HCT116 (cell line): ENCODE results near the gene CD300LD. TPM values are rescaled to one million over a fixed set of nuclear protein-coding genes. Genes with fewer than 3 reads are reported as not detected.

Experiments used
- ATAC-seq: fragments of 200-7000 bp; cut with Tn5 transposase; 2 replicates; pipeline ENCODE4 v1.9.1; 2020; ENCODE audit warnings: mild to moderate bottlenecking, moderate library complexity
- BruUV-seq: library from RNA; stranded (reverse); fragments of 400-500 nt; replicated peaks from 2 replicates; lab custom pipeline; 2021; lab: Mats Ljungman, UMichigan
- CTCF ChIA-PET: fragments of 300-600 bp; sonication (Branson Sonifier 250); formaldehyde crosslinking; loops from one replicate; lab custom pipeline; 2021; ENCODE audit warnings: antibody characterized with exemption; lab: Charles Lee
- POLR2A ChIA-PET: fragments of 300-600, 350-600 bp; sonication (Branson Sonifier 250); formaldehyde crosslinking; loops from one replicate; lab custom pipeline; 2021; ENCODE audit warnings: antibody characterized with exemption; lab: Charles Lee
- RAD21 ChIA-PET, 2 experiments: fragments of 300-600 bp; sonication (Branson Sonifier 250); formaldehyde crosslinking; loops; one replicate each; lab custom pipeline; 2023; ENCODE audit warnings: low total read pairs in 2 of 2; ENCODE audit not compliant: uncharacterized antibody in 2 of 2, unreplicated experiment in 2 of 2, low non-redundant PET in 1 of 2; lab: Charles Lee
- DNase-seq: peaks from one replicate; pipeline ENCODE4 v3.0.0-alpha.2; 2010; ENCODE audit warnings: low read depth, low spot score
- H2AFZ ChIP-seq: fragments of 200-600 bp; shearing (Covaris generic), sonication (generic); 2 replicates; pipeline ENCODE4 v1.6.1; 2017; ENCODE audit warnings: low read depth, mixed run types, mixed read lengths, antibody characterized with exemption, low read length; ENCODE audit not compliant: poor library complexity, severe bottlenecking
- H3K27ac ChIP-seq: 2 replicates; pipeline ENCODE4 v1.5.1; 2012; ENCODE audit warnings: low read depth, low read length
- H3K27me3 ChIP-seq: fragments of 200-600 bp; sonication (generic); 2 replicates; pipeline ENCODE4 v1.6.1; 2016; ENCODE audit warnings: mixed run types, low read length, mixed read lengths; ENCODE audit not compliant: insufficient read depth
- H3K36me3 ChIP-seq, 2 experiments: fragments of 200-500 bp in 1 of 2; fragments of 200-600 bp in 1 of 2; sonication (Bioruptor generic) in 1 of 2; sonication (generic) in 1 of 2; 2 replicates each; pipeline versions ENCODE4 v1.5.1 to v1.6.1; 2014 to 2016; ENCODE audit warnings: low read length in 2 of 2, inconsistent platforms in 1 of 2, mixed read lengths in 1 of 2, mixed run types in 1 of 2; ENCODE audit not compliant: insufficient read depth in 2 of 2, control insufficient read depth in 1 of 2
- H3K4me1 ChIP-seq, 2 experiments: fragments of 200-600 bp in 1 of 2; sonication (generic) in 1 of 2; 2 replicates each; pipeline versions ENCODE4 v1.5.1 to v1.6.1; 2012 to 2017; ENCODE audit warnings: low read length in 2 of 2, inconsistent platforms in 1 of 2, mild to moderate bottlenecking in 1 of 2, mixed read lengths in 1 of 2, mixed run types in 1 of 2, moderate library complexity in 1 of 2; ENCODE audit not compliant: insufficient read depth in 2 of 2, control insufficient read depth in 1 of 2
- H3K4me2 ChIP-seq: fragments of 200-600 bp; sonication (generic); 2 replicates; pipeline ENCODE4 v1.6.1; 2017; ENCODE audit warnings: mixed run types, low read length, mixed read lengths
- H3K4me3 ChIP-seq, 2 experiments: fragments of 200-600 bp in 1 of 2; sonication (generic) in 1 of 2; replicated peaks in 1 of 2; 2 replicates each; pipeline ENCODE4 v1.5.1; 2011 to 2016; ENCODE audit warnings: low read length in 2 of 2, control low read depth in 1 of 2, low read depth in 1 of 2, mild to moderate bottlenecking in 1 of 2, mixed read lengths in 1 of 2, mixed run types in 1 of 2
- H3K79me2 ChIP-seq: fragments of 200-600 bp; sonication (generic); 2 replicates; pipeline ENCODE4 v1.6.1; 2017; ENCODE audit warnings: mild to moderate bottlenecking, mixed run types, low read length, moderate library complexity, mixed read lengths; ENCODE audit not compliant: insufficient read depth
- H3K9ac ChIP-seq: fragments of 200-600 bp; sonication (generic); 2 replicates; pipeline ENCODE4 v1.6.1; 2016; ENCODE audit warnings: low read length, mixed read lengths
- H3K9me2 ChIP-seq: fragments of 200-600 bp; sonication (generic), shearing (Covaris generic); 2 replicates; pipeline ENCODE4 v1.6.1; 2017; ENCODE audit warnings: mixed run types, mild to moderate bottlenecking, moderate library complexity; ENCODE audit not compliant: insufficient read depth
- H3K9me3 ChIP-seq, 2 experiments: fragments of 200-500 bp in 1 of 2; fragments of 200-600 bp in 1 of 2; sonication (Bioruptor generic) in 1 of 2; sonication (generic) in 1 of 2; 2 replicates each; pipeline ENCODE4 v1.6.1; 2014 to 2017; ENCODE audit warnings: low read length in 2 of 2, mixed read lengths in 2 of 2, inconsistent platforms in 1 of 2, low read depth in 1 of 2, mild to moderate bottlenecking in 1 of 2, mixed run types in 1 of 2, moderate library complexity in 1 of 2; ENCODE audit not compliant: control insufficient read depth in 1 of 2, insufficient read depth in 1 of 2
- H4K20me1 ChIP-seq: fragments of 200-600 bp; sonication (generic), shearing (Covaris generic); 2 replicates; pipeline ENCODE4 v1.6.1; 2017; ENCODE audit warnings: mixed run types, mild to moderate bottlenecking, moderate library complexity; ENCODE audit not compliant: insufficient read depth
- CEBPB ChIP-seq: IDR thresholded peaks from 2 replicates; pipeline ENCODE4 v1.6.1; 2012; ENCODE audit warnings: low read depth
- CTCF ChIP-seq, 3 experiments: fragments of 200-600 bp in 1 of 3; sonication (generic) in 1 of 3; IDR thresholded peaks in 2 of 3; conservative IDR thresholded peaks in 1 of 3; 2 replicates each; pipeline ENCODE4 v1.5.1; 2012 to 2017; ENCODE audit warnings: low read depth in 2 of 3, low read length in 2 of 3, antibody characterized with exemption in 1 of 3, borderline replicate concordance in 1 of 3, control low read depth in 1 of 3, mild to moderate bottlenecking in 1 of 3, mixed read lengths in 1 of 3, mixed run types in 1 of 3, moderate library complexity in 1 of 3; ENCODE audit not compliant: insufficient read depth in 1 of 3
- EGR1 ChIP-seq: IDR thresholded peaks from 2 replicates; pipeline ENCODE4 v1.6.1; 2012; ENCODE audit warnings: low read depth
- EZH2 ChIP-seq: fragments of 200-600 bp; sonication (generic); IDR thresholded peaks from 2 replicates; pipeline ENCODE4 v1.6.1; 2017; ENCODE audit warnings: antibody characterized with exemption, mixed run types
- FOSL1 ChIP-seq: IDR thresholded peaks from 2 replicates; pipeline ENCODE4 v1.6.1; 2012; ENCODE audit warnings: low read depth
- POLR2AphosphoS5 ChIP-seq: IDR thresholded peaks from 2 replicates; pipeline ENCODE4 v1.6.1; 2011; ENCODE audit warnings: mild to moderate bottlenecking, low read depth, low read length, moderate library complexity
- SP1 ChIP-seq: IDR thresholded peaks from 2 replicates; pipeline ENCODE4 v1.6.1; 2012; ENCODE audit warnings: low read depth
- SRF ChIP-seq: IDR thresholded peaks from 2 replicates; pipeline ENCODE4 v1.6.1; 2012; ENCODE audit warnings: low read depth
- TCF7L2 ChIP-seq: IDR thresholded peaks from 2 replicates; pipeline ENCODE4 v1.7.0; 2011; ENCODE audit warnings: borderline replicate concordance, inconsistent platforms; ENCODE audit not compliant: insufficient read depth, insufficient read length; ENCODE audit errors: extremely low read depth
- intact Hi-C: fragments of 100-400 bp; cut with micrococcal nuclease; formaldehyde crosslinking; loops from 2 replicates; pipeline ENCODE4 v1.10.0; 2022
- total RNA-seq: library from RNA; stranded (reverse); gene quantifications from one replicate; pipeline ENCODE4 v1.2.1, GENCODE V29; 2021; ENCODE audit not compliant: unreplicated experiment

The CD300LD gene
- total RNA-seq, 1 experiment from 2014 or later, result not detected

DNA sequence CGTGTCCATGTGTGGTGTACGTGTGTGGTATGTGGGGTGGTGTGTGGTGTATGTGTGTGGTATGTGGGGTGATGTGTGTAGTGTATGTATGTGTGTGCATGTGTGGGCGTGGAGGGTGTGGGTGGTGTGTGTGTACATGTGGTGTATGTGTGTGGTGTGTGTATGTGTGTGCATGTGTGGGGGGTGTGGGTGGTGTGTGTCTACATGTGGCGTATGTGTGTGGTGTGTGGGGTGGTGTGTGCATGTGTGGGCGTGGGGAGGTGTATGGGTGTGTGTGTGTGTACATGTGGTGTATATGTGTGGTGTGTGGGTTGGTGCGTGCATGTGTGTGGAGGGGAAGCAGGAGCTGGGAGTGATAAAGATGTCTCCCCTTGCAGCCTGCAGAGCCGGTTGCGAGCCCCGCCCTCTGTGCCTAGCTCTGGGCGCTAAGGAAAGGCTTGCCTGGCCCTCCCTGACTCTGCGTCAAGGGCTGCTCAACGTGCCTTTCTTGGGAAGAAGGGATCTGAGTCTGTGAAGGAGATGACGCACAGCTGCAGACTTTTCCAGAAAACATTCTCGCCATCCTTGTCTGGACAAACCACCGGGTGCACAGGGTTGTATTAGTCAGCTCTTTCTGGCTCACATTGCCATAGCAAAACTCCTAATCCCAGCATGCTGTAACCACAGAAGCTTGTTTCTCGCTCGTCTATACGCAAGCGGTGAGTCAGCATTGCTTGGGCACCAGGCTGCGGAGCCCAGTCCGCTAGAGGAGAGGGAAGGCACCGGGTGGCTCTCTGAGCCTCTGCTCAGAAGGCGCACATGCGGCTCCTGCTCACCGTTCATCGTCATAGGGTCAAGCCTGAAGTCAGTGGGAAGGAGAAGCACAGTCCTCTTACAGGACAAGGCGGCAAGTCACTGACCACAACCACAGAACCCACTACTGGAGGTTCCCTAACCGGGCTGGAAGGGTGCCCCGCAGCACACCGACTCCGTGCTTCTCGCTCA is 22.8 kb downstream of the CD300LD start (continued):
- TF ChIP-seq CTCF (IDR thresholded peaks at IDR 0.05 in 2 of 3, conservative IDR thresholded peaks at IDR 0.05 in 1 of 3; ENCODE audit: borderline replicate concordance in 1 of 3, insufficient read depth in 1 of 3, low read depth in 2 of 3, low read length in 2 of 3), result no peak
- TF ChIP-seq SRF, result peak; percentile 77
- peak; percentile 63 for TF ChIP-seq SP1
- no peak for TF ChIP-seq TCF7L2
- TF ChIP-seq FOSL1, result peak; percentile 84

- Histone ChIP-seq H3K9me2 (no peaks in the 10 kb centered on the region), H3K4me1 (peaks cover 14 to 25% of the 10 kb centered on the region in 2 experiments), H3K79me2 (no peaks in the 10 kb centered on the region), H3K36me3 (no peaks in the 10 kb centered on the region), H4K20me1 (no peaks in the 10 kb centered on the region), H2AFZ (no peak overlapping the region), H3K4me3 (no peak overlapping the region), H3K9me3 (no peaks in the 10 kb centered on the region), H3K4me2 (peak overlapping the region; percentile 46), H3K9ac (no peak overlapping the region), H3K27me3 (peaks cover 5% of the 10 kb centered on the region), H3K27ac (peak overlapping the region; percentile 36; the same call in 1 of the 2 replicates)
- RAD21 ChIA-PET, result no interaction called here
- intact Hi-C loops, result no loop called here
- TF ChIP-seq CEBPB, result no peak
- TF ChIP-seq SRF, result no peak
- TF ChIP-seq EZH2, result no peak
- no peak for TF ChIP-seq EGR1
- TF ChIP-seq POLR2AphosphoS5, result no peak
- no peak for TF ChIP-seq TCF7L2
- TF ChIP-seq SP1, result no peak
- POLR2A ChIA-PET, result no interaction called here
- CTCF ChIA-PET, result interaction anchor here (3.1 to 4.0 kb wide), 2 partner anchors 12 to 89 kb away, joined by 19 to 30 read pairs; no protein-coding TSS in a partner anchor
- no peak for ATAC-seq
- no TSS peak for BruUV-seq
- DNase-seq, result no peak
These were observed 23.8 kb downstream of the CD300LD start for GRCh38 chr17:74568106-74568873.
